ENCODE data around the gene ZNF559.
"Not testable (repeated sequence)": the region's sequence is repeated elsewhere in the genome, so short reads cannot be mapped to it uniquely, and the experiment has no call there.

ZNF559 gene

DNA sequence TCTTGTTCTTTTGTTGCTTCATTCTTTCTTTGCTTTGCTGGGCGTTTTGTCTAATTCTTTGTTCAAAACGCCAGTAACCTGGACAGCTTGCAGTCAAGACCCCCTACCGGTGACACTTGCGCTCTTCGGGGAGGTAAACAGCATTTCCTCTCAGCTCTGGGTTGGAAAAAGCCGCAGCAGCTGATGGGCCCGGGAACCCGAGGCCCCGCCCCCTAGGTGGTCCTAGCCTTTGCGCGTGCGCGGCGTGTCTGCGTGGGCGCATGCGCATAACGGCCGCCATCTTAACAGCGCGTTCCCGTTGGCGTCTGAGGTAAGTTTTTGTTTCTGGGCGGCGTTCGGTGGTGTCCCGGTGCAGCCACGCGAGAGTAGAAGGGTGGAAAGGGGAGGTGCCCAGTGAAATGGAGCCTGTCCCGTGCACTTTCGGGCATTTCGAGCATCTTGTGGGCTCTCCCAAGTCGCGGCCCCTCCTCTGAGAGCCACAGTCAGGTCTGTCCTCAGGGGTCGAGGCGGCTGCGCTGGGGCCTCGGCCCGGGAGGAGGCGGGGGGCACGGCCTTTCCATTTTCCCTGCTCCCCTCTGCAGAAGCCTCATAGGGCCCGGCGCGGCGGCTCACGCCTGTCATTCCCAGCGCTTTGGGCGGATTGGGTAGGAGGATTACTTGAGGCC is at the start of gene ZNF559:
TSS of gene ZNF559 (plus strand) at position 261 of the 665 bp plus-strand sequence. CDS start 14,371 bp downstream, outside the sequence.
- TF ChIP-seq, protein P1, sequence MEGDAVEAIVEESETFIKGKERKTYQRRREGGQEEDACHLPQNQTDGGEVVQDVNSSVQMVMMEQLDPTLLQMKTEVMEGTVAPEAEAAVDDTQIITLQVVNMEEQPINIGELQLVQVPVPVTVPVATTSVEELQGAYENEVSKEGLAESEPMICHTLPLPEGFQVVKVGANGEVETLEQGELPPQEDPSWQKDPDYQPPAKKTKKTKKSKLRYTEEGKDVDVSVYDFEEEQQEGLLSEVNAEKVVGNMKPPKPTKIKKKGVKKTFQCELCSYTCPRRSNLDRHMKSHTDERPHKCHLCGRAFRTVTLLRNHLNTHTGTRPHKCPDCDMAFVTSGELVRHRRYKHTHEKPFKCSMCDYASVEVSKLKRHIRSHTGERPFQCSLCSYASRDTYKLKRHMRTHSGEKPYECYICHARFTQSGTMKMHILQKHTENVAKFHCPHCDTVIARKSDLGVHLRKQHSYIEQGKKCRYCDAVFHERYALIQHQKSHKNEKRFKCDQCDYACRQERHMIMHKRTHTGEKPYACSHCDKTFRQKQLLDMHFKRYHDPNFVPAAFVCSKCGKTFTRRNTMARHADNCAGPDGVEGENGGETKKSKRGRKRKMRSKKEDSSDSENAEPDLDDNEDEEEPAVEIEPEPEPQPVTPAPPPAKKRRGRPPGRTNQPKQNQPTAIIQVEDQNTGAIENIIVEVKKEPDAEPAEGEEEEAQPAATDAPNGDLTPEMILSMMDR (IDR thresholded peaks at IDR 0.05; ENCODE audit: low read depth, low read length, missing control alignments): peak; percentile 43
- DNase-seq (ENCODE audit: low read depth): peak; percentile 84
- H3K4me3 ChIP-seq (ENCODE audit: low read depth, low read length): peak within 1 kb of the TSS; percentile 63

DNA sequence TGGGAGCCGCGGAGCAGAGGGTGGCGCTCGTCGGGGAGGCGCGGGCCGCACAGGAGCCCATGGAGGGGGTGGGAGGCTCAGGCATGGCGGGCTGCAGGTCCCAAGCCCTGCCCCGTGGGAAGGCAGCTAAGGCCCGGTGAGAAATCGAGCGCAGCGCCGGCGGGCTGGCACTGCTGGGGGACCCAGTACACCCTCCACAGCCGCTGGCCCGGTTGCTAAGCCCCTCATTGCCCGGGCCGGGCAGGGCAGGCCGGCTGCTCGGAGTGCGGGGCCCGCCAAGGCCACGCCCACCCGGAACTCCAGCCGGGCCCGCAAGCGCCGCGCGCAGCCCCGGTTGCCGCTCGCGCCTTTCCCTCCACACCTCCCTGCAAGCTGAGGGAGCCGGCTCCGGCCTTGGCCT is 40.5 kb upstream of the ZNF559 start:
- DNase-seq (ENCODE audit: low read depth); H3K4me3 ChIP-seq (ENCODE audit: low read depth, low read length): not testable (repeated sequence)

DNA sequence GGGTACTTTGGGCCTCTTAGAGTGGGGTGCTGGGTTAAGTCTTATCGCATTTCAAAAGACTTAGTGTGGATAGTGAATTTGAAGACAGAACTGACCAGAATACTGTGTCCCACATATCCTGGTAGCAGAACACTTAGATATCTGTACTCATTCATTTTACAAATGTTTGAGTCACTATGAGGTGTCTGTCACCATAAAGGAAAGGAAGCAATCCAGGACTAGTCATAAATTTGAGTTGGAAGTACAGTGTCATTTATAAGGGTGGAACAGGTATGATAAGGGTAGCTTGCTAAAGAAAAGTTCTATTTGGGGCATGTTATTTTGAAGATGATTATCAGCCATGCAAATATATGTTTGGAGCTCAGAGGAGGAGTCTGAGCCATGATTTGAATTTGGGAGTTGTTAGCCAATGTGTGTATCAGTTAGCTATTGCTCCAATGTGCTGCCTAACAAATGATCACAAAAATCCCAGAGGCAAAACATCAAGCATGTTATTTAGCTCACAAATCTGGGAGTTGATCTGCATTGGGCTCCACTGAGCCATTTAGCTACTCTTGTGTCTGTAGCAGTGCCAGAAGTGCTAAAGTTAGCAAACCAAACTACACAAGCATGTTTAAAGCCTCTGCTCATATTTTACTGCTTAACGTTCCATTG is 34.6 kb upstream of the ZNF559 start:
- no peak overlapping the region for H3K4me3 ChIP-seq (ENCODE audit: low read depth, low read length)
- DNase-seq (ENCODE audit: low read depth): no peak
- TF ChIP-seq, protein P1 (IDR thresholded peaks at IDR 0.05; ENCODE audit: low read depth, low read length, missing control alignments): no peak

DNA sequence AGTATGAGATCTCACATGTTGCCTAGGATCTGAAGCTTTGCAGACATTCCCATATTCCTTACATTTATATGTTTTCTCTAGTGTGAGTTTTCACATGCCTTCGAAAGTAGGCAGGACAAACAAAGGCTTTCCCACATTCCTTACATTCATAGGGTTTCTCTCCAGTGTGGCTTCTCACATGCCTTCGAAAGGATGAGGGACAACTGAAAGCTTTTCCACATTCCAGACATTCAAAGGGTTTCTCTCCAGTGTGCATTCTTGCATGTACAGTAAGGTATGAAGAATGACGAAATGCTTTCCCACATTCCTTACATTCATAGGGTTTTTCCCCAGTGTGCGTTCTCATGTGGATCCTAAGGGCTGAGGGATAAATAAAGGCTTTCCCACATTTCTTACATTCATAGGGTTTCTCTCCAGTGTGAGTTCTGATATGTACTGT is 28.5 kb upstream of the ZNF559 start:
- TF ChIP-seq, protein P1 (IDR thresholded peaks at IDR 0.05; ENCODE audit: low read depth, low read length, missing control alignments): no peak
- no peak for DNase-seq (ENCODE audit: low read depth)
- no peak overlapping the region for H3K4me3 ChIP-seq (ENCODE audit: low read depth, low read length)

DNA sequence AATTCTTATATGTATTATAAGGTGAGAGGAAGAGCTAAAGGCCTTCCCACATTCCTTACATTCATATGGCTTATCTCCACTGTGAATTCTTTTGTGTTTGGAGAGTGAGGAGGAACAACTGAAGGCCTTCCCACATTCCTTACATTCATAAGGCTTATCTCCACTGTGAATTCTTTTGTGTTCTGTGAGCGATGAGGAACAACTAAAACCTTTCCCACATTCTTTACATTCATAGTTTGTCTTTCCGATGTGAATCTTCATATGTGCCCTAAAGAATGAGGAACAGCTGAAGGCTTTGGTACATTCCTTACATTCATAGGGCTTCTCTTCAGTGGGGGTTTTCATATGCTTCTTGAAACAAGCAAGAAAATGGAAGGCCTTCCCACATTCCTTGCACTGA is 27.6 kb upstream of the ZNF559 start:
- TF ChIP-seq, protein P1 (IDR thresholded peaks at IDR 0.05; ENCODE audit: low read depth, low read length, missing control alignments): no peak
- H3K4me3 ChIP-seq (ENCODE audit: low read depth, low read length): no peak overlapping the region
- DNase-seq (ENCODE audit: low read depth): no peak

DNA sequence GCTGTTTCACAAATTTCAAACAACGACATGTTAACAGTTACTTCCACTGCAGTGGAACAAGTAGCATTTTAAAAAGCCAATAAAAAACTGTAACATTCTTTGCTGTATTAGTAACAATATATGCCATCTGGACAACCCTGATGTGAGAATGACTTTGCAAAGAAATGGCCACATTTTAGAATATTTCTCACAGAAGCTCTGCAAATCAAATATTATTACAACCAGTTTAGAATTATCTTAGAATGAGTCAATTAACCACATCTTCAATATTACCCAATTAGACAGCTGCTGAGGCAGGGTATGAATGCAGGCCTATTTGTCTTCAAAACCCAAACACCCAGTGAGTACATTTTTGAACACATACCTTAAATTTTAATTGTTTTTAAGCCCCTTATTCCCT is 17.5 kb upstream of the ZNF559 start:
- DNase-seq (ENCODE audit: low read depth): no peak
- TF ChIP-seq, protein P1 (IDR thresholded peaks at IDR 0.05; ENCODE audit: low read depth, low read length, missing control alignments): no peak
- no peak overlapping the region for H3K4me3 ChIP-seq (ENCODE audit: low read depth, low read length)

DNA sequence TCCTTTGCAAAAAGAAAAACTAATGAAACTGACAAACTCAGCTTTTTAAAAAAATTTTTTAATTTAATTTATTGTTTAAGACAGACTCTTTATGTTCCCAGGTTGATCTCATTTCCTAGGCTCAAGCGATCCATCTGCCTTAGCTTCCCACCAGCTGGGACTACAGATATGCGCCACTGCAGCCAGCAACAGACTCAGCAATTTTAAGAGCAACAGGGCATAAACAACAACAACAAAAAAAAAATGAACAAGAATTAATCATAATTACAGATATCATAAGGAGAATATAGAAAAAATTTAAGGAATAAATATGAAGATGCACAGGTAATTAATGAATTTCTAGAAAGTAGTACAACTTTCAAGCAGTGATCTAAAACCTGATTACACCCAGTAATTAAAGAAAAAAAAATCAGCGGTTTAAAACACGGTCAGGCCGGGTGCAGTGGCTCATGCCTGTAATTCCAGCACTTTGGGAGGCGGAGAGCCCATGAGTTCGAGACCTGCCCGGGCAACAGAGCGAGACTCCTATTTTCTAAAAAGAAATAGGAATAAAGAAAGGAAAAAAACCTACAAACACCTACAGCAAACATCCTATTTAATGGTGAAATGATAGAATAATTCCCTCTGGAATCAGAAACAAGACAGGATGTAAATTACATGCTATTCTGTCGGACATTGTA is 15.7 kb upstream of the ZNF559 start:
- peak overlapping the region; percentile 66; the same call in 1 of the 2 replicates for H3K4me3 ChIP-seq (ENCODE audit: low read depth, low read length)
- no peak for DNase-seq (ENCODE audit: low read depth)
- TF ChIP-seq, protein P1 (IDR thresholded peaks at IDR 0.05; ENCODE audit: low read depth, low read length, missing control alignments): no peak
